ENCODE results near the gene INTS2.
"Not testable (repeated sequence)": the region's sequence is repeated elsewhere in the genome, so short reads cannot be mapped to it uniquely, and the experiment has no call there.

INTS2 gene

DNA sequence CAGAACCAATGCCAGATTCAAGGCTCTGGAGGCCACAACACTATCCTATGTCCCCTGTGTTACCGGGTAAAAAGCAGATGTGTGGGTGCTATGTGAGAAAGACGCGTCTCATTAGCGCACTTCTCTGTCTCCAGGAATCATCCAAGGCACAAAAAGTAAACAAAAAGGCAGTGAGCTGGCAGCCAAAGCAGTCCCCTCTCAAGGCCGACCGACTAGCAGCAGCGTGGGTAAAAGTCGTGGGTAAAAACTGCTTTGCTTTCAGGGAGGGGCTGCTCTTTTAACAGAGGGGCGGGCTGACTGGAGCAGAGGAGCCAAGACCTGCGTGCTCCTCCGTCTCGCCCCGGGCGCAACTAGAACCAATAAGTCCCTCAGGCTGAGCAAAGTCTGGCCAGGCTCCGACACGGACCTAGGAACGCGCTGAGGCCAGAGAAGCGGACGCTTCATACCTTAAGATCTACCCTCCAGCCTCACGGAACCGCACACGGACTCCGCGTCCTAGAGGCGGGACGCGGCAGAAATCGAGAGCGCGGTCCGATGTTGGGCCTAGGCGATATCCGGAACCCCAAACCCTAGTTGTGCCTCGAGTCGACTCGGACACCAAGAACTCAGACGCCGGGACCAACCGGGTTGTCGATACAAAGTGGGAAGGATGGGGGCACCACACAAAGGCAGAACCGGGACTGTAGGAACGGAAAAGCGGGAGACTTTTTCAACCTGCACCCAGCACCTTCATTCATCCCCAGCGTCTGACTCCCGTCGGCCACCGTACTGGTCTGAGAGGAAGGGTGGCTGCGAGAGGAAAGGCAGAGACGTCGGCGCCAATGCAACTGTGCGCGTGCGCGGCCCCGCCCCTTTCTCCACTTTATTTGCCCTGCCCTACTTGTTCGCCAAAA is at the start of gene INTS2:
Gene INTS2 (minus strand): TSS at position 775 of the 893 bp plus-strand sequence. CDS start 1,338 bp downstream, outside the sequence.
- peak; percentile 96 for DNase-seq

DNA sequence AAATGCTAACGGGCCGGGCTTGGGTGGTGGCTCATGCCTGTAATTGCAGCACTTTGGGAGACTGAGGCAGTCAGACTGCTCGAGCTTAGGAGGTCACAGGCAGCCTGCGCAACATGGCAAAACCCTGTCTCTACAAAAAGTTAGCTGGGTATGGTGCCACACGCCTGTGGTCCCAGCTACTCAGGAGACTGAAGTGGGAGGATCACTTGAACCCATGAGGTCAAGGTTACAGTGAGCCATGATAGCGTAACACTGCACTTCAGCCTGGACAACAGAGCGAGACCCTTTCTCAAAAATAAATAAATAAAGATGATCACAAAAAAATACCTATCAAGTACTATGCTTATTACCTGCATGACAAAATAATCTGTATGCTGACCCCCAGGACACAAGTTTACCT is 46.3 kb upstream of the INTS2 start:
- no peak for DNase-seq

DNA sequence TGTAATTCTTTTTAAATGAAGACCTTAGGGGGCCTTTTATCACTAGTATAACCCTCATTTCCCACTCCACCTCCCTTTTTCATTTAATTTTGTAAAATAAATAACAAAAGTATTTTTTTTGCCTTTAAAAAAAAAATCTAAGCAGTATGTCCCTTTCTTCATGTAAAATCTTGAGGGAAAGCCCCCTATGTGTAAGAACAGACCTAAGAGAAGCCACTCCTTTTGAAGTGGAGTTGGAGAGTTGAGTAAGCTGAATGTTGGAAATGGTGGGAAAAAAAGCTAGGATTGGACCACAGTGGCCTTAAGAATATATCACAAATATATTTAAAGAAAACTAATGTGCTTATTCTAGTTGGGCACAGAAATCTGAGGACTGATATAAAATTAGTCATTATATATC is 44.5 kb upstream of the INTS2 start:
- DNase-seq, result no peak

DNA sequence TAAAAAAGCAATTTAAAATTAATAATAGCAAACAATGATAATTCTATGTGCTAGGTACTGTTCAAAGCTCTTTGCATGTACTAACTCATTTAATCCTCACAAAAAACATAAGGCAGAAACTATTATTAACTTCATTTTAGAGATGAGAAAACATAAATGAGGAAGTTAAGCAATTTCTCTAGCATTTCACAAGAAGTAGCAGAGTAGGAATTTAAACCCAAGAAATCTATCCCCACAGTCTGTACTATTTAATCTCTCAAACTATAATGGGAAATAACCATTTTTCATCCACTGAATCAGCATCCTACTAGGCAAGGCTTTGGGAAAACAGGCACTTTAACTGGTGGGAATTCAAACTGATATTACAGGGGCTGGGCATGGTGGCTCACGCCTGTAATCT is 42.2 kb upstream of the INTS2 start:
- DNase-seq, result no peak

- no peak for DNase-seq
Measured at GRCh38 chr17:61968757-61969156, 41.0 kb upstream of the INTS2 start.

GRCh38 chr17:61967729-61968128 is 39.9 kb upstream of the INTS2 start:
- DNase-seq, result no peak

DNA sequence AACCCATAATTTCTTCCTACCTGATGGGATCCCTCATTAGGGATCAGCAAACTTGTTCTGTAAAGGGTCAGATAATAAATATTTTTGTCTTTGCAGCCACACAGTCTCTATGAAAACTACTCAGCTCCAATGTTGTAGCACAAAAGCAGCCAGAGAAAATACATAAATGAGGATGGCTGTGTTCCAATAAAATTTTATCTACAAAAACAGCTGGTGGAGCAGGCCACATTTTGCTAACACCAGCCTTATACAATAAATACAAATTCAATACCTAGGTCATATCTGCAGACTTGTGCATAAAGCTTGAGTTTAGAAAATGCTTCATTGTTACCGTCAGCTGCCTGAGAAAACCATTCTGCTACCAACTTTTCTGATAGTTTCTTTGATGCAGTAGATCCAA is 38.4 kb upstream of the INTS2 start:
- DNase-seq, result no peak

GRCh38 chr17:61955619-61956018 is 27.8 kb upstream of the INTS2 start:
- no peak for DNase-seq

GRCh38 chr17:61947367-61948078 is 19.7 kb upstream of the INTS2 start:
- no peak for DNase-seq

DNA sequence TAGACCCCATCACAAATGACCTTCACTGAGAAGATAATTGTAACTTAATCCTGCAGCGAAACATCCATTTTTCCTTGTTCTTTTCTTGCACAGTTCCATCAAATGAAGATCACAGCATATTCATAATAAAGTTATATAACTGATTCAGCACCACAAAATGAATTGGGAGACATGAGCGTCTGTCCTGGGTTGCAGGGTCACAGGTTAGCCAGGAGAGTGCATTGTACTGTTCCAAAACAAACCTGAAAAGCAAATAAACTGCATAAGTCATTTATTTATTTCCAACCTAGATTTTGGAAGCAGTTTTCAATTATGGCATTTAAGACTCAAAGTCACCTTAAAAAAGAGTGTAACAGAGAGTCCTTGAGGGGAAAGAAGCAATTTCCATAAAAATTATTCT is 18.6 kb upstream of the INTS2 start:
- no peak for DNase-seq

GRCh38 chr17:61943117-61943516 is 15.3 kb upstream of the INTS2 start:
- DNase-seq, result no peak

DNA sequence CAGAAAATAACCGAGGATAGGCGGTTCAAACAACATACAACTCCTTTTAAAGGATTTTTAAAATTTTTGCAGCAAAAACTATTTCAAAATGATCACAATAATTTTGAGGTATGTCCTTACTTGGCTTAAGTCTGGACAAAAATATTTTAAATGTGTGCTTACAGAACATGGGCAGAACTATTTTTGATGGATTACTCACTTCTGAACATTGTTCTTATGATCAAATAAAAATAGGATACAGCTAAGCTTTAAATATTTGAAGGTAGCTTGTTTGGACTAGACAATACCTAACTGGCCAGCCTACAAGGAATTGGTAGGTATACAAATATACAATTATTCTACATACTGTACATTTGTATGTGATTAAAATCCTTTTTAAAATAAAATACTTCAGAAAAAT is 14.3 kb upstream of the INTS2 start:
- no peak for DNase-seq

DNA sequence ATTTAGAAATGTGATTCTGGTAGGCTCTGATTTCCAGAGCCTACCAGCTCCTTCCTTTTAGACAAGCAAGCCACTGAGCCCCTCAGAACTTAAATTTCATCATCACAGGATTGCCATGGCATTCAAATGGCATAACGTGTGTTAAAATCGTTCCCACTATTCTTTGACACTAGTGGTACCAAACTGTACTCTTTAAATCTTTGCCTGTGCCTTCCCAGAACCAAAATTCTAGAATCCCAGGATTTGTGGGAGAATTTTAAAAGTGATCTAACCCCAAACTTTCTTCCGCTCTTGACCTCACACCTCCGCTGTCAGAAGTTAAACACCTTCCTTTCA is 287 bp upstream of the INTS2 start:
- DNase-seq, result no peak

DNA sequence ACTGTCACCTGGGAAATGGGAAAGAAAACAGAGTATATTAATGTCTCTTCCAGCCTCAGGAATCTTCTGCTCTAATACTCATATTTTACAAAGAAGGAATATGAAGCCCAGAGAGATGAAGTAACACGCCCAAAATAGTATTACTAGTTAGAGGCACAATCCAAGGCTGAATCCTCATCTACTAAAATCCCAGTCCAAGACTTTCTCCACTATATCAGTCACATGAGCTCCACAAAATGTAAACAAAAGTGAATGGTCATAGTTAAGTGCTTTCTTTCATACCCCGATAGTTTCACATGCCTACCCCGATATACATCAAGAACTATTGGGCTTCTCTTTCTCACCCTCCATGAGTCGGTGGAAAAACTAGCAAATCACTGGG is 965 bp downstream of the INTS2 start:
- DNase-seq, result no peak

- DNase-seq, result not testable (repeated sequence)
Measured at GRCh38 chr17:61915162-61915561, 12.6 kb downstream of the INTS2 start.

- DNase-seq, result no peak
Measured at GRCh38 chr17:61908292-61909037, 19.3 kb downstream of the INTS2 start.

DNA sequence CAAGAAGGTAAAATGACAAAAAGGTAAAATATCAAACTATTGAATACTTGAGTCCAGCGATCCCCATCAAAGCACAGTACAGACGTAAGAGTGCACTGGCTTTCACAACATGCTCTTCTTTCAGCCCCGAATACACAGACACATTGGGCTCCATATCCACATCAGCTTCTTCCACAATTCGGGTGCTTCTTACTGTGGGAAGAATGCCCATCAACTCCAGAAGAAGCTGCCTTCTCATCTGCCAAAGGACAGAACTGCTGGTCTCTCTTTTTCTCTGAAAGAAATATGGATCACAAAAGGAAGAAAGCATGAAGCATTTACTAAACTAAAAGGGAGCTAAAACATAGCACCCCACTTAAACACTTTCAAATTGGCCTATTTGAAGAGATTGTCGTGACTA is 20.4 kb downstream of the INTS2 start:
- DNase-seq, result no peak

DNA sequence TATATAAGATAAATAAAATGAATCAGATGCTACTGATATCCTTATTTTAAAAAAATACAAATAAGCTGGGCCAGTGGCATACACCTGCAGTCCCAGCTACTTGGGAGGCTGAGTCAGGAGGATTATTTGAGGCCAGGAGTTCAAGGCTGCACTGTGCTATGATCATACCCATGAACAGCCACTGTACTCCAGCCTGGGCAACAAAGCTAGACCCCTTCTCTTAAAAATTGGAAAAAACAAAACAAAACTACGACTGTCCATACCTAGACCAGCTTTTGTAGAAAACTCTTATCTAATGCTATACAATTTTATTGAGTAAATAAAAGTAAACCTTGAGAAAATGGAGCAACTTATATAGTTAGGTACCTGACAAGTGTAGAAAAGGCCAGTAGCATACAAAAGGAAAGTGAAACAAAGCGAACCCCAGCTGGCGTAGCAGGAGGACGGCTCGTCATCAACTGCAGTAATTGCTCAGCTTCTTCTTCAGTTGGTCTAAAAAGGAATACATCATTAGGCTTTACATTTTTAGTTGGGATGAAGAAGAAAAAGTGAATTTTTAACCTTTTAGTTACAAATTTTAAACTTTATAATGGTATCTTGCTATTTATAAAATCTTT is 23.6 kb downstream of the INTS2 start:
- peak; percentile 50 for DNase-seq

DNA sequence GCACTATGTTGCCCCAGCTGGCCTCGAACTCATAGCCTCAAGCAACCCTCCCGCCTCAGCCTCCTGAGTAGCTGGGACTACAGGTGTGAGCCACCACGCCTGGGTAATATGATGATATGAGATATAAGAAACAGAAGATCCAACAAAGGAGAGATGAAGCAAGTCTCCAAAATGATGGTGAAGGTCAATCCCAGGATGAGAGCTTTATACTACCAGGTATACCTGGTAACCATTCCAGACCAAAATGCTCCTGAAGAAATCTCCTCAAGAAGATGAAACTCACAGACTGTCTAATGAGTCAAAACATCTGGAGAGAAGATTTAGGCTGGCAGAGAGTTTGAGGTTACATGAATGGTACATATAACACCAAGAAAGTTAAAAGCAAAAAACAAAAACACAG is 24.5 kb downstream of the INTS2 start:
- no peak for DNase-seq

DNA sequence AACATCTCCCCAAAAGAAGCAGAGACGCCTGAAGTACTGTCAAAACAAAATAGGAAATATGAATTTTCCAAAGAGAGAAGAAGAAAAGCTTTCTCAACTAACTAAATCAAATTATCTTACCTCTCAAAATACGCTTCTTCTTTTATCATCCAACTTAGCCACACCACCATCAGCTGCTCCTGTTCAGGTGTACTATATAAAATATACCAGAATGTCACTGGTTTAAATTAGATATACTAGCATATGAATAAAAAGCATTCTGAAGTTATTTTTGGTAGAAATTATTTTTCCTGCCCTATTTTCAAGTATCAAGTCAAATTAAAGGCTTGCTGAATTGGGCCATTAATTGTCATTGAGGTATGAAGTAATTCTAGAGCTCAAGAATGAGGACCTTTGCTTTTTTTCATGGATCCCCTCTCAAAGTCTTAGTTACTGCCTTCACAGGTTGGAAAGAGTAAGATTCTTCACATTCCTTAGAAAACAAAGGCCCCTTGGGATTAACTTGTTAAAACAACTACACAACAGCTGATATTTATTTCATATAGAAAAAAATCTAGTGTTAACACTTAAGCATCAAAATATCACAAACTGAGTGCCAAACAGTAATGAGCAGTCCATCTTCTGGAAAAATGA is 30.1 kb downstream of the INTS2 start:
- no peak for DNase-seq

GRCh38 chr17:61895391-61895790 is 32.4 kb downstream of the INTS2 start:
- no peak for DNase-seq

GRCh38 chr17:61894310-61894709 is 33.5 kb downstream of the INTS2 start:
- DNase-seq, result not testable (repeated sequence)

GRCh38 chr17:61887733-61888132 is 40.0 kb downstream of the INTS2 start:
- not testable (repeated sequence) for DNase-seq
